ENCODE data around the gene PEPD.
"Not testable (repeated sequence)": the region's sequence is repeated elsewhere in the genome, so short reads cannot be mapped to it uniquely, and the experiment has no call there.

The PEPD gene

GRCh38 chr19:33521480-33522370 lies at the start of gene PEPD:
Gene PEPD (minus strand): TSS chr19:33521791. CDS start chr19:33521760, 31 bp downstream.
- DNase-seq, result peak; percentile 83

GRCh38 chr19:33569821-33570220 lies 48.2 kb upstream of the PEPD start:
- no peak for DNase-seq

GRCh38 chr19:33568706-33569105 lies 47.1 kb upstream of the PEPD start:
- no peak for DNase-seq

GRCh38 chr19:33564836-33565338 lies 43.3 kb upstream of the PEPD start:
- DNase-seq, result no peak

GRCh38 chr19:33562636-33563035 lies 41.0 kb upstream of the PEPD start:
- no peak for DNase-seq

GRCh38 chr19:33561666-33562065 lies 40.1 kb upstream of the PEPD start:
- not testable (repeated sequence) for DNase-seq

- no peak for DNase-seq
These were observed 39.7 kb upstream of the PEPD start for GRCh38 chr19:33561261-33561660.

GRCh38 chr19:33559996-33560395 lies 38.4 kb upstream of the PEPD start:
- DNase-seq, result no peak

- no peak for DNase-seq
These were observed 37.3 kb upstream of the PEPD start for GRCh38 chr19:33558856-33559255.

- no peak for DNase-seq
These were observed 36.6 kb upstream of the PEPD start for GRCh38 chr19:33558151-33558550.

GRCh38 chr19:33557720-33558119 lies 36.1 kb upstream of the PEPD start:
- no peak for DNase-seq

- DNase-seq, result no peak
These were observed 35.6 kb upstream of the PEPD start for GRCh38 chr19:33557196-33557595.

GRCh38 chr19:33556261-33556660 lies 34.7 kb upstream of the PEPD start:
- DNase-seq, result no peak

GRCh38 chr19:33555726-33556125 lies 34.1 kb upstream of the PEPD start:
- not testable (repeated sequence) for DNase-seq

- DNase-seq, result no peak
These were observed 33.2 kb upstream of the PEPD start for GRCh38 chr19:33554821-33555220.

GRCh38 chr19:33554391-33554790 lies 32.8 kb upstream of the PEPD start:
- DNase-seq, result no peak

GRCh38 chr19:33553530-33554310 lies 32.1 kb upstream of the PEPD start:
- DNase-seq, result no peak

GRCh38 chr19:33552928-33553279 lies 31.3 kb upstream of the PEPD start:
- DNase-seq, result no peak

GRCh38 chr19:33552191-33552927 lies 30.8 kb upstream of the PEPD start:
- DNase-seq, result no peak

- DNase-seq, result no peak
These were observed 30.1 kb upstream of the PEPD start for GRCh38 chr19:33551676-33552075.

GRCh38 chr19:33550768-33551167 lies 29.2 kb upstream of the PEPD start:
- no peak for DNase-seq

- DNase-seq, result no peak
These were observed 26.1 kb upstream of the PEPD start for GRCh38 chr19:33547676-33548075.

GRCh38 chr19:33546656-33547055 lies 25.1 kb upstream of the PEPD start:
- DNase-seq, result no peak
